HEK293 (cell line): ENCODE measurements around the gene WDR89.
"Not testable (repeated sequence)": the region's sequence is repeated elsewhere in the genome, so short reads cannot be mapped to it uniquely, and the experiment has no call there.

Experiments used
- KLF17 ChIP-seq: fragments of 450-650 bp; formaldehyde crosslinking; IDR thresholded peaks from 2 replicates; pipeline ENCODE4 v1.5.1; 2016; ENCODE audit warnings: missing biosample characterization, missing genetic modification characterization
- REST ChIP-seq: fragments of 450-650 bp; formaldehyde crosslinking; IDR thresholded peaks from 2 replicates; pipeline ENCODE4 v1.5.1; 2016; ENCODE audit warnings: missing biosample characterization, missing genetic modification characterization
- ZNF391 ChIP-seq: fragments of 450-650 bp; formaldehyde crosslinking; IDR thresholded peaks from 2 replicates; pipeline ENCODE4 v1.5.1; 2016; ENCODE audit warnings: low read depth, missing biosample characterization, missing genetic modification characterization, borderline replicate concordance

GRCh38 chr14:63661881-63662280 is 20.2 kb upstream of the WDR89 start:
- not testable (repeated sequence) for TF ChIP-seq ZNF391, KLF17, REST (tag by site-specific recombination)
